Stimulated activated CD4-positive, alpha-beta T cell treated with anti-CD3 and anti-CD28 coated beads, Interleukin-4, amount 100 ng/mL, for 4 hours (primary cell): Measurements from ENCODE around the gene PHIP.
"Not testable (repeated sequence)": the region's sequence is repeated elsewhere in the genome, so short reads cannot be mapped to it uniquely, and the experiment has no call there.

Experiments used
- DNase-seq, 2 experiments: peaks; one replicate each; pipeline ENCODE4 v3.0.0-alpha.2; 2020

PHIP gene

DNA sequence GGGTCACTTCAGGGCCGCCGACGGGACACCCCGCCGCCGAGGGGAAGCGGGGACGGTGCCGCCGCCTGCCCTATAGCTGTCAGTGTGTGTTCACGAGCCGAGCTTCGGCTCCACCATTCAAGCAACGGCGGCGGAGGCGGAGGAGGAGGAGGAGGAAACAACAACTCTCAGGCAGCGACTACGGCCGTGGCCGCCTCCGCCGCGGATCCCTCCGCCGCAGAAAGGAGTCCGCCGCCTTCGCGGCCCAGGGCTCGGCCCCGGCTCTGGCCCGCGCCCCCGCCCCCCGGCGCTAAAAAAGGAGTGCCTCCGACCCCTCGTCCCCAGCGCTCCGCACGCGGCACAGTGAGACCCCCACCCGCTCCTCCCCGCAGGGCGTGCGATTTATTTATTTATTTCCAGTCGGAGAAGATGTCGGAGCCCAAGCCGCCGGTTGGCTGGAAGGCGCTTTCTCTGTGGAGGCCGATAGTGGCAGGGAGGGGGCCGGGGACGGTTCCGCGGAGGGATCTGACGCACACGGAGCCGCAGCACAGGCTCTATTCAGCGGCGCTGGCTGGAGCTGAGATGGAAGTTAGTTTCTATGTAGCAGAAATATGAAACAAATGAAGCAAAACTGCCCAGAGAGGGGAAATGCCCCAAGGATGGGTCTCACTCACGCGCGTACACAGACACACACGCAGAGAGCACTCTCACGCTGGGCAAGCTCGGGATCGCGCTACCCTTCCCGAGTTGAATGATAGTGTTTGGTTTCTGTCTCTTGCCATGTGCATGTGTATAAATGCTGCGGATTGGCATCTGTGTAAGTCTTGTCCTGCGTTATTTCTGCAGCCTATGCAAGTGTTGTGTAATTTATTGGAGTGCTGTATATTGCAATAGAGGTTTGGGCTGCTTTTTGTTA is at the start of gene PHIP:
PHIP (minus strand) TSS at position 180 of the 895 bp plus-strand sequence. CDS start 186 bp downstream, outside the sequence.
- DNase-seq, result peak; percentile 90 to 91

GRCh38 chr6:79127660-79128059 is 49.6 kb upstream of the PHIP start:
- DNase-seq, result no peak

DNA sequence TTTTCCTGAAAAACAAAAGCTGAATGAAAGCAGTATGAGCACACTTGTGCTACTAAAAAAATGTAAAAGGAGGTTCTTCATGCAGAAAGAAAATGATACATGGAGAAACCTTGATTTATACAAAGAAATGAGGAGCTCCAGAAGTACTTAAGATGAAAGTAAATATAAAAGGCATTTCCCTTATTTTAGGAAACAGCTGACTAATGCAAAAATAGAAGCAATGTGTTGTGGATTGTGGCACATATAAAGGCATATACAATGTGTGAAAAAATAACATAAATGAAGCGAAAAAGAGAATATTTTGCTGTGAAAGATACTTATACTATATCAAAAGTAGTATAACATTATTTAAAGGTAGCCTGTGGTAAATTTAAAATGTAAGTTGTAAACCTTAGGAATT is 41.2 kb upstream of the PHIP start:
- no peak for DNase-seq

- DNase-seq, result no peak
Observed at GRCh38 chr6:79117752-79118151, 39.7 kb upstream of the PHIP start.

- no peak for DNase-seq
Observed at GRCh38 chr6:79115553-79116182, 37.6 kb upstream of the PHIP start.

DNA sequence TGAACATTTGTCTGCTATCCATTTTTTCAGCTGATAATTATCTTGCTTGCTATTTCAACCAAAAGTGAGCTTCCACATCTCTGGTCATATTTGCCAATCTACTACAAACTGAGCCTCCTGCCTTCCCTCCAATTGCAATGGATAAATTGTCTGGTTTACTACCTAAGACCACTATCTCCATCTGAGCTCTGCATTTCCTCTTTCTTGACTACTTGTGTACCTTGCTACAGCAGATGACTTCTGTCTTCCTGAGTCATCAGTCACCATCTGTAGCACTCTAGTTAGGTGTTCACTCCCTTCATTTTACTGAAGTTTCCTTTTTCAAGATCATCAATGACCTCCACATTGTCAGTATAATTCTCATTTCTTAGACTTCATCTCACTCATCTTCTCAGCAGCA is 33.5 kb upstream of the PHIP start:
- DNase-seq, result no peak

DNA sequence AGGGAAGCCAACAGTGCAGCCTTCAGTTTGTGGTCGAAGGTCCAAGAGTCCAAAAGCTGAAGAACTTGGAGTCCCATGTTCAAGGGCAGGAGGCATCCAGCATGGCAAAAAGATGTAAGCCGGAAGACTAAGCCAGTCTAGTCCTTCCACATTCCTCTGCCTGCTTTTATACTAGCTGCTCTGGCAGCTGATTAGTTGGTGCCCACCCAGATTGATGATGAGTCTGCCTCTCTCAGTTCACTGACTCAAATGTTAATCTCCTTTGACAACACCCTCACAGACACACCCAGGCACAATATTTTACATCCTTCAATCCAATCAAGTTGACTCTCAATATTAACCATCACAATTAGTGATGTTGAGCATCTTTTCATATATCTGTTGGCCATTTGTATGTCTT is 23.1 kb upstream of the PHIP start:
- no peak for DNase-seq

GRCh38 chr6:79100304-79100703 is 22.2 kb upstream of the PHIP start:
- DNase-seq, result no peak

DNA sequence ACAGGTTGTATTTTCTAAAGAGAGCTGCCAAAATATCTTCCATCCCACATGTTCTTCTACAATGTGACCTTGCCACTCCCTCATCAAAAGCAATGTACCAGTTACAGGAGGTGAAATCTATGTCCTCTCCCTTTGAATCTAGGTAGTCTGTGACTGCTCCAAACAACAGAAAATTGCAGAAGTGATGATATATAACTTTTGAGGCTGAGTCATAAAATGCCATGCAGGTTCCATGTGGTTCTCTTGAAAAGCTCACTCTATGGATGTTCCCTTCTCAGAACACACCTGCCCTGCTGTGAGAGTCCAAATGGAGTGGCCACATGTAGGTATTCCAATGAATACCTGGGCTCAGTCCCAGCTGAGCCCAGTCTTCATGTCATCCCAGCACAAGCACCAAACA is 16.9 kb upstream of the PHIP start:
- no peak for DNase-seq

DNA sequence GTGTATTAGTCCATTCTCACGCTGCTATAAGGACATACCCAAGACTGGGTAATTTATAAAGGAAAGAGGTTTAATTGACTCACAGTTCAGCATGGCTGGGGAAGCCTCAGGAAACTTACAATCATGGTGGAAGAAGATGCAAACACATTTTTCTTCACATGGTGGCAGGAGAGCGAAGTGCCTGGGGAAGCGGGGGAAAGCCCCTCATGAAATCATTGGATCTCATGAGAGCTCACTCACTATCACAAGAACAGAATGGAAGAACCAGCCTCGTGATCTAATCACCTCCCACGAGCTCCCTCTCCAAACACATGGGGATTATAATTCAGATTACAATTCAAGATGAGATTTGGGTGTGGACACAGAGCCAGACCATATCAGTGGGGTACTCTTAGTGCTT is 13.7 kb upstream of the PHIP start:
- not testable (repeated sequence) for DNase-seq

- no peak for DNase-seq
Observed at GRCh38 chr6:79089552-79090404, 11.7 kb upstream of the PHIP start.

DNA sequence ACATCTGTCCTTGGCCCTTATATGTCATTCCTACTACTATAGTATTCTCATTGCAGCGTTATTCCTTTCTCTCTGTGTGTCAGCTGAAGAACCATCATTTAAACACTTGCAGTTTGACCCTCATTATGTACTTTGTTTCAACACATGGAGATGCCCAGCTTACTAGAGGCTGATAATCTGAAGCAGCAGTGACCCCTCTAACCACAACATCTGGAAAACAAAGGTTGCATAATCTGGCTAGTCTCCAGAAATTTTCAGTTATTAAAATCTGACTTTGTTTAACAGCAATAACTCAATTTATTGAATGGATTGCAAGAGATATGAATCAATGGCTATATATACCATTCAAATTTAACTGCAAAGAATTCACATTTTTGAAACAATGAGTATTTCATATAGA is 6.6 kb upstream of the PHIP start:
- no peak for DNase-seq

GRCh38 chr6:79082304-79082703 is 4.2 kb upstream of the PHIP start:
- DNase-seq, result no peak

GRCh38 chr6:79081663-79082062 is 3.6 kb upstream of the PHIP start:
- DNase-seq, result no peak

GRCh38 chr6:79079561-79080041 is 1.5 kb upstream of the PHIP start:
- DNase-seq, result no peak

DNA sequence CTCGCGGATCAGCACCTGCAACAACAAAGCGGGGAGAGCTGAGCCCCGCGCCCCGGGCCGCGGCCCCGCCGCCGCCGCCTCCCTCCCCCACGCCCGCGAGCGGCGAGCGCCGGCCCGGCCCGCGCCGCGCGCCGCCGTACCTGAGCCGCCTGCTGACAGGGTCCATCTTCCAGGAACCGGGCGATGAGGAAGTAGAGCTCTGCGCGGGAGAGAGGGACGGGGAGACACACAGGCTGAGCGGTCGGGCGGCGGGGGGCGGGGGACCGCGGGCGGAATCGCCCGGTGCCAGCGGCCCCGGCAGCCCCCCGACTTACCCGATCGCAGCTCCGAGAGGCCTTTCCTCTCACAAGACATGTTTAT is 359 bp downstream of the PHIP start:
- peak in 1 of 2 experiments; percentile 49 for DNase-seq

- DNase-seq, result peak; percentile 82 to 87
Observed at GRCh38 chr6:79076782-79077641, 1.0 kb downstream of the PHIP start.

DNA sequence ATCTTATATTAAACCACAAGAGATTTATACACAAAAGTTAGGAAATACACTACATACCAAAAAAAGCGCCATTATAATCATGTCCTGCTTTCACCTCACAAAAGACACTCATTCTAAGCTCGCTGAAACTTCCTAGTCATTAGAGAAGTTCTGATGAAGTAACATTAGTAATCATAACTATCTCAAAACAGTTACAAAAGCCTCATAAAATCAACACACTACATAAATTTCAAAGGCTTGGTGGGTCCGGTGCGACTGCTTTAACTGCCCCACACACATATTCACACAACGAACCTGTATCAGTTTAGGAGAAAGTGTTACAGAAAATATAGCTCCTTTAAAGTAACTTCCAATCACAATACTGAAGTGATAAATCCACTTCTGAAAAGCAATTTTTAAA is 1.9 kb downstream of the PHIP start:
- DNase-seq, result no peak

DNA sequence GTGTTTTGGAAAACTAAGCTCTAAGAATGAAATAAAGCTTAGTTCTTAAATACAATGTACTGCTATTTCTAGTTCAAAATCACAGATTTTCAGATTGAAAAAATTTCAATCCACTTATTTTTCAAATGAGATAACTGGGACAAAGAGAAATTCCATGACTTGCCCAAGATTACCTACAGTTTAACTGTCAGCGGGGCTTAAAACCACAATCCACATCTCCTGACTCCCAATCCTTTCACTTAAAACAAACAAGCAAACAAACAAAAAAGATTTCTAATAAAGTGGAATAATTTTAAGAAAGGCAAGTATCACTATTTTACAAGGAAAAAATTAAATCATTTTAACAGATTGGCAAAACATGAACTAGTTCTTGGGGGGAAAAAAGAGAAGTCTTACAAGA is 4.2 kb downstream of the PHIP start:
- DNase-seq, result no peak

DNA sequence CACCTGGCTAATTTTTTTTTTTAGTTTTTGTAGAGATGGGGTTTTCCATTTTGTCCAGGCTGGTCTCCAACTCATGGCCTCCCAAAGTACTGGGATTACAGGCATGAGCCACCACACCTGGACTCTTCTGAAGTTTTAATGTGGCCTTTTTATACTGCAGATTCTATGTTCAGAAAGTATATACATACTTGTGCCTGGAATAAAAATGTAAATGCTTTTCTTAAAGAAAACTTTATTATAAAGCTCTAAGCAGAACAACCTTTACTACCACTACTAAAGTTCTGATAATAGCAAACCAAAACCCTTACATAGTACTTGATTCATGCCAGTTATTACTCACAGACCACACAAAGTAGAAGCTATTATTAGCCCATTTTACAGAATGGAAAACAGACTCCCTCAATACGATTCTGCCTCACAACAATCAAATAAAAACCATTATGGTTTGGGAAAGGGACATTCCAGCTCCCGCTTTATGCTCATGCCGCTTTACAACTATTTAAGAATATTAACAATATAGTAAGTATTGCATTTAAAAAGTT is 5.3 kb downstream of the PHIP start:
- no peak for DNase-seq

GRCh38 chr6:79071547-79071946 is 6.5 kb downstream of the PHIP start:
- DNase-seq, result no peak

GRCh38 chr6:79070206-79070825 is 7.7 kb downstream of the PHIP start:
- no peak for DNase-seq
